ENCODE data around the gene AHCYL2.

- TF ChIP-seq CTCF (IDR thresholded peaks at IDR 0.05; ENCODE audit: low read depth, low read length): no peak
- no peak for TF ChIP-seq POLR2A (IDR thresholded peaks at IDR 0.05; ENCODE audit: extremely low read depth, insufficient read length)
Observed at GRCh38 chr7:129197771-129198170, 27.1 kb upstream of the AHCYL2 start.

Data from NB4 (cell line).